Activated CD4-positive, alpha-beta T cell treated with anti-CD3 and anti-CD28 coated beads for 24 hours (primary cell): Measurements from ENCODE around the gene SARDH.

Experiments used
- DNase-seq, 2 donors: peaks; one replicate each; pipeline ENCODE4 v3.0.0-alpha.2; 2020; ENCODE audit warnings: low read depth in 2 of 2

Gene SARDH

GRCh38 chr9:133733796-133734533, 4.2 kb downstream of the SARDH start:
- DNase-seq = no peak

GRCh38 chr9:133733421-133733795, 4.7 kb downstream of the SARDH start:
- no peak for DNase-seq

GRCh38 chr9:133732639-133733408, 5.3 kb downstream of the SARDH start:
- no peak for DNase-seq

- DNase-seq = no peak
Measured at GRCh38 chr9:133731876-133732638, 6.1 kb downstream of the SARDH start.

GRCh38 chr9:133730994-133731715, 7.0 kb downstream of the SARDH start:
- DNase-seq = no peak

GRCh38 chr9:133729617-133730281, 8.4 kb downstream of the SARDH start:
- no peak for DNase-seq

GRCh38 chr9:133728856-133729616, 9.1 kb downstream of the SARDH start:
- DNase-seq = no peak

- DNase-seq = no peak
Measured at GRCh38 chr9:133727876-133728441, 10.2 kb downstream of the SARDH start.

- no peak for DNase-seq
Measured at GRCh38 chr9:133727277-133727875, 10.8 kb downstream of the SARDH start.

GRCh38 chr9:133726401-133727276, 11.5 kb downstream of the SARDH start:
- peak; percentile 31 to 36 for DNase-seq

- no peak for DNase-seq
Measured at GRCh38 chr9:133725886-133726285, 12.3 kb downstream of the SARDH start.

GRCh38 chr9:133718563-133719315, 19.4 kb downstream of the SARDH start:
- DNase-seq = no peak

GRCh38 chr9:133717113-133718031, 20.8 kb downstream of the SARDH start:
- DNase-seq = no peak

GRCh38 chr9:133716564-133717112, 21.5 kb downstream of the SARDH start:
- DNase-seq = no peak

GRCh38 chr9:133715866-133716563, 22.1 kb downstream of the SARDH start:
- DNase-seq = no peak

GRCh38 chr9:133715295-133715865, 22.8 kb downstream of the SARDH start:
- DNase-seq = no peak
